Measurements from ENCODE around the gene SRBD1. TPM values are rescaled to one million over a fixed set of nuclear protein-coding genes. Genes with fewer than 3 reads are reported as not detected.

Gene SRBD1
- polyA plus RNA-seq, 12 donors, result 9.9 to 13.7 (median 12.6) TPM; not detected in 1

DNA sequence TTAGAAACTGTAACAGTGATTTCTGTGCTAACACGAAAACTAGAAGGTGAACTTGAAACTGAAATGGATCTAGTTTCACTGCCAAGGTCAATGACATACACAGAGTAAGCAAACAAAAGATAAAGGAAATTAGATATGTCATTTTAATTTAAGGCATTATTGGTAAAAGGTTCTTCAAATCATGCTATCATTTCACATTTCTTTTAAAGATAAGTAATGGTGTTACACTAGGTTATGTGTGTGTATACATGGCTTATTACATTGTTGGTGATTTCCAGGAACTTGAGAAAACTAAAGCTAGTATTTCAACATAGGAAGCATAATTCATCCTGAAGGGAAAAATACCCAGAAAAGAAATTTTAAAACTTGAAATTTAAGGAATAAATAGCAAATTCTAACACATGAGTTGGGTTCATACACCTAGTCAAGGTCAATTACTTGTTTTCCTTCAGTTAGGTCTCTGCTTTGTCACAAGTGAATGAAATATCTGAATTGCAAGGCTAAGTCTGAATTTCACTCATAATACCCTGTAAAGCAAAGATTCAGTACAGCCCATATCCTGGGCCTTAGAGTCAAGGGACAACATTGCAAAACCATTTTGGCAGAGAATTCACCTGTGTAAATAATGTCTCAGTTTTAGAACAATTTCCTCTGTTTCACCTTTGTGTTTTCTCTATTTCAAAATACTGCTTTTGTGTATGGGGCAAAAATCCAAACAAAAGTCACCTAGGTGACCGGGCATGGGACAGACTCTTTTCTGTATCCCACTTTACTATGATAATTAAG, 141.6 kb downstream of the SRBD1 start:
- DNase-seq, result no peak

DNA sequence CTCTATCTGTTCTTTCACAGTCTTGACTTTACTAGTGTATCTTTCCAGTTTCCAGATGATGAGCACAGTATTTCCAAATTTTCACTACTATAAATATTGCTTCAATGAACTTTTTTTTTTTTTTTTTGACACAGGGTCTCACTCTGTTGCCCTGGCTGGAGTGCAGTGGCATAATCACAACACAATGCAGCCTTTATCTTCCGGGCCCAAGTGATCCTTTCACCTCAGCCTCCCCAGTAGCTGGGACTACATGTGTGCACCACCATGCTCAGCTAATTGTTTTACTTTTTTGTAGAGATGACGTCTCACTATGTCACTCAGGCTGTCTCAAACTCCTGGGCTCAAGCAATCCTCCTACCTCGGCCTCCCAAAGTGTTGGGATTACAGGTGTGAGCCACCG, 142.8 kb downstream of the SRBD1 start:
- no peak for DNase-seq

DNA sequence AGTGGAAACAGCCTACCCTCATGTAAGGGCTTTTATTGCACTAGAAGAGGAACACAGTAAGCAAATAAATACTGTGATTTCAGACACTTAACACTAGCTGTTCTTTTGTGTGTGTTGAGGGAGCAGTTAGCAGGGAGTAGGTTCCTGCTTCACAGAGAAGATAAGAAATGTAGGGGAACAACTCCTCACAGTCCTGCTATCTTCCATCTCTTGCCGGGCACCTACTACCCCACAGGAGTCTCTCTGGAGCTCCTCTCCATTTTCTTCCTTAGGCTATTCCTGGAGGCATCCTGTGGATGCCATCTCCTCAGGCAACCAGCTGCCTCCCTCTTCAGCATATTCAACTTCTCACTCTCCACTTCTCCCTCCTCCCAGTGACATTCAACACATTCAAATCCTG, 145.0 kb downstream of the SRBD1 start:
- DNase-seq, result no peak

DNA sequence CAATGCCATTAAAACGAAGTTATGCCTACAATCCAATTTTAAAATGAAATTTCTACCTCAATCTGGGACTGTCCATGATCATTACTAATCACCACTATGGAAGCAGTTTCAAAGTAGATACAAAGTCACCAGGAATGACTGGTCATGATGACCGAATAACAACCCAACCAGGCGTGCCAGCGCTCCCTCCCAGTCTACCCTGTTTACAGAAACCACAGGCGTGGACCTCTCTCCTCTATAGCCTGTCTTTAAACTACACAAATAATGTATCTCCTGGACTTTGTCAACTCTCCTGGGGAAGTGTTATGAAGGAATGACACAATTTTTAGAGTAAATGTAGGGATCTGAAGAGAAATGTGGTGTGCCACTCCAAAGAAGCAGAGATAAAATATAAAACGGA, 150.2 kb downstream of the SRBD1 start:
- no peak for DNase-seq

DNA sequence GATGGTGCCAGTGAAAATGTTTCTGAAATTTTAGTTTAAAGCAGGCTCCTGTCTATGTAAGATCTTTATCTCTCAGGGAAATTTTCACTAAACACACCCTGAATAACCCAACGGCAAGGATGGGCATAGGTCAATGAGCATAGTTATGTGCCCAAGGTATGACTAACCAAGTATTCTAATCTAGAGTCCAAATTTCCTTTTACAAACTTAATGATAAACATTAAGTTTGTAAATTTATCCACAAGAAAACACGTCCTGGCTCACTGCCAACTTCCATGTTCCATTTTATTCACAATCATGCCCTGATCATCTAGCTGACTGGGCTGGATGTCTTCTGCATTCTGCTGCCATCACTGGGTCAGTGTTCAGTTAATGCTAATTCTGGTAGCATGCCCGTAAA, 151.2 kb downstream of the SRBD1 start:
- DNase-seq, result no peak

DNA sequence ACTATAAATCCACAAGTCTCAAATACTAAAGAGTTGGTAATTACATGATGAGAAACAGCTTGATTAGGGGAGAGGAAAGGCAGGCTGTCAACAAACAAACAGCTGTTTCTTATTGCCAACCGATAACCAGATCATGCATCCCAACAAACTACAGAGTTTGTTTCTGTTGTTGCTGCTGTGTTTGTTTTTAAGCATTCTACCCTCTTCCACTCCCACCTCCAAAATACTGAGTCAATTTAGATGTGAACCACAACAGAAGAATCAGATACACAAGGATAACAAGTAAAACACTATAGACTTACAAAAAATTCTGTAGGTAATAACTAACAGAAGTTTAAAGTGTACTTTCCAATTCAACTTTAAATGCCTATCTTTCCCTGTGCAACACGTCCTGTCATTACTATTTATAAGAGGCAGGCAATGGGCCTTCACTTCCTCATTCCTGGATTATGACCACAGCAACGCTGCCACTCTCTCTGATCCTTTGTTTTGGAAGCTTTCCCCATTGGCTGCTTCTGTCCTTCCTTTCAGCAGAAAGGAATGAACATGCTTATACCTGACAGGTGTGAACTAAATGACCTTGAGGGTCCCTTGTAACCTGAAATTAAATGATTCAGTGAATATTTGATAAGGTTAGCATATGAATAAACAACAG, 152.0 kb downstream of the SRBD1 start:
- DNase-seq, result no peak

DNA sequence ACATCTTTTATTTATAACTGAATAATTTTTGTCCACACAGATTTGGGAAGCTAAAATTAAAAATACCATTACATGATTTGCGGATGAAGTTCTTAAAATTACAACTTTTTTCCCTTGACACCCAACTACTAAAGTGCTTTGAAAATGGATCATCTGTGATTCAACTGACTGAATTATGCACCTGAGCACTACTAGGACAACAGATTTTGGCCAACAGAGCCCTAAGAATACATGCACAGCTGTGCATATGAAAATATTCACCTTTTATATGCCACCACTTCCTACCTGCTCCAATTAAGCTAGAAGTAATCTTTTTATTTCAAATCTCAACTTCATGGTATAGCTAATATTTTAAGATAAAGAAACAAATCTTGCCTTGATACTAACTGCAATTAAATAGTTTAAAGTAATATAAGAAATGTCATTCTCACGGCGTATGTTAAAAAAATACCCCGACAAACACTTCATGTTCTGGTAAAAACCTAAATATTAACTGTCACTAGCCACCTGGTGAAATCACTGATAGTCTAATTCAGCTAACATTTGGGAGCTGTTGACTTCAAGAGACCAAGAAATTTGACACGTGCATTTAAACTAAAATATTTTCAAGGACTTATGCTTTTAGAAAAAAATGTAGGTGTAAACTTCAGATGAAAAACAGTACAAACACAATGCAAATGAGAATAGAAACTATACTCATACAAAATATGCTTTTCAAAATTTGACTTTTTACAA, 153.7 kb downstream of the SRBD1 start:
- DNase-seq, result no peak

DNA sequence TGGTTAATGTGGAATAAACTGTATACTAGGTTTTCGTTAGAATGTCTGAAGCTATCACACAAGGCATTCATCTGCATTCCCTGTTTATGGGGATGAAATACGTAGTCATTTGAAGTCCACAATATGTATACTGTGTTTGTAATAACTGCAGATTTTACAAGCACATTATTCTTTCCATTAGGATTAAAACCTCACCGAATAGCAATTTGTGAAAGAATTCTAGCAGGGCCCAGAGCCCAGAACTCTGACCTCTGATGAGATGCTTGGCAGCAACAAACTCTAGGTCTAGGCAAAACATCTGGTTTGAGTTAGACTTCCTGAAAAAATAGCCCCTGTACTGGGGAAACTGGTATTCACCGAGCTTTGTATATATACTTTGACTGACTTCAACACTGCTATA, 158.2 kb downstream of the SRBD1 start:
- DNase-seq, result peak; percentile 88

DNA sequence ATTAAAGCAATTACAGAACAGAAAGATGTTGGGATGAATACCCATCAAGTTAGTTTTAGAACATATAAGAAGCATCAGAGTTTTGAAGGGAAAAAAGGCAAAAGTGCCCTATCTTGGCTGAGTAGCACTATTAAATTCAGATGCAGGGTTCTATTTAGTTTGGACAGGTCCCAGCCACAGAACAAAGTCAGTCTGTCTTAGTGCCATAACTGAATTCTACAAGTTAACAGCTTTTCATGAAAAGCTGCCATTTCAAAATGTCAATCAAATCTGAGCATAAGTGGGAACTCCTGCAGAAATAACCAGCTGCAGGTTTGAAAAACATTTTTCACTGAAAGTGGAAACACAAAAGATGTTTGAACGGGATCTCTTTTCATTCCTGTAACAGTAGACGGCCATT, 160.4 kb downstream of the SRBD1 start:
- no peak for DNase-seq

DNA sequence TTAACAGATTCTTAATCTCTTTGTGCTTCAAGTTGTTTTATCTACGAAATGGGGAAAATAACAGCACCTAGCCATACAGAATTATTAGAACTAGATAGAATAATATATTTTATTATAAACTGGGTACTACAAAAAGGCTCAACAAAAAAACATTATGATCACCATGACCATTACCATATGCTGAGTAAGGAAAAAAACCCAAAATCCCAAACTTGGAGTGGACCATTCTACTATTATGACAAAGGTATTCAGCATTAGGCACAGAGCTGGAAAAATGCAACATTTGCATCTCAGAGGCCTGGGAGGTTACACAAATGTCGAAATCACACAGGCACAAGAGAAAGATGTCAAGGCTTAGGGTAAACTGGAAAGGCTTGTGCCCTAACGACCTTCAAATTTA, 162.8 kb downstream of the SRBD1 start:
- no peak for DNase-seq

DNA sequence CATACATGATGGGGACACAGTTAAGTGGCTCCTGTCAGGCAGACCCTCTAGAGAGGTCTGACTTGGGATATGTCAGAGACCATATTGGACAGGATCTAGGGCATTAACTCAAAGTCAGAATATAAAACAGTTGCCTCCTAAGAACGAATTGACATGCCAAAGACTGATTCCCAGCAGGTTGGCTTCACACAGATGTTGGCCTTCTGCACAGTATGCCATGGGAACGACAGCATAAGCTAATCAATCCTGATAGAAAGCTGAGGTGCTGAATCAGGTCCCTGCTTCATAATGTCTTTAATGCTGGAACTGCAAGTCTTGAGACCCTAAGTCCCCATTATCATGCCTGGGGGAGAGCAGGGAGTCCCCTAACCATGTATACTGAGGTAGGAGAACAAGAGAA, 165.1 kb downstream of the SRBD1 start:
- no peak for DNase-seq

DNA sequence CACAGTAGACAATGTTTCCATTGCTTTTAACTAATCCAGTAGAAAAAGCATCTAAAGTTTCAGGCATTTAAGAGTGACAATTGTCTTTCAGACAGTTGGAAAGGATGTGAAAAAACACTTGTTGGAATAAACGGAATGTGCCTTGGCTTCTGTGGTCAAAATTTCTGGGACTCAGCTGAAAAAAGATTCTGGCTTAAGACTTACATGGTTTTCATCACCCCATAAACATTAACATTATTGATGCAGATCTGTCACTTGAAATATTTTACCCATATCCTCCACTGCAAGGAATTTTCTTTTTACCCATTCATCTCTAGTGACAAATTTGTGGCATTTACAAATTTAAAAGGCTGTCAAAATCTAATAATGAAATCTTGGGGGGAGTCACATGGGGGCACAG, 166.0 kb downstream of the SRBD1 start:
- no peak for DNase-seq

DNA sequence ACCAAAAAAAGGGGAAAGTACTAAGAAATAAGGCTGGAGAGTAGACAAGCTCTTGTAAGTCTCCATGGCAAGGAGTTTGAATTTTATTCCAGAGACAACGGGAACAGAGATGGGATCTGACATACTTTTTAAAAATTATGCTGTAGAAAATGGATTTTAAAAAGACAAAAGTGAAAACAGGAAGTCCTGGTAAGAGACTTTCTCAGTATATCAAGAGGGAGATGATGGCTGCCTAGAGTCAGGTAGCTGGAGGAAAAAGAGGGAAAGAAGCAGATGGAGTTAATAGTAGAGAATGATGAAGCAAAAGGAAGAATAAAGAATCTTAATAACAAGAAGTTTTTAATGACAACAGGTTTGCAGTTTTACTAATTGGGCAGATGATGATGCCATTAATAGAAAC, 168.1 kb downstream of the SRBD1 start:
- DNase-seq, result no peak

DNA sequence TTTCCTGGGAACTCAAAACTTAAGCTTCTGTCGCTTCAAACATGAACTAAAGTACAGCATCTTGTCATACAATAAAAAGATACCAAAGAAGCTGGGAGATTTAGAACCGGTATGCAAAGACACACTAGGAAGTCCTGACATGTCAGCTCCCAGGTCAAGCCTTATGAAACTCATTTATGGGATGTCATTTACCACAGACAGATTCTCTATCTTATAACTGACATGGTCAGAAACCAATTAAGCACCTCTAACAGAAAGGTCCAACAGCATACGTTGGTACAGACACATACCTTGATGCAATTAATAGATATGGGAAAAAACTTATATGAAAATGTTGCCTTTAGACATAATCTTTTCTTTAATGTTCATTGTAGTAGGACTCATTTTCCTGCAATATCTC, 169.0 kb downstream of the SRBD1 start:
- DNase-seq, result no peak

DNA sequence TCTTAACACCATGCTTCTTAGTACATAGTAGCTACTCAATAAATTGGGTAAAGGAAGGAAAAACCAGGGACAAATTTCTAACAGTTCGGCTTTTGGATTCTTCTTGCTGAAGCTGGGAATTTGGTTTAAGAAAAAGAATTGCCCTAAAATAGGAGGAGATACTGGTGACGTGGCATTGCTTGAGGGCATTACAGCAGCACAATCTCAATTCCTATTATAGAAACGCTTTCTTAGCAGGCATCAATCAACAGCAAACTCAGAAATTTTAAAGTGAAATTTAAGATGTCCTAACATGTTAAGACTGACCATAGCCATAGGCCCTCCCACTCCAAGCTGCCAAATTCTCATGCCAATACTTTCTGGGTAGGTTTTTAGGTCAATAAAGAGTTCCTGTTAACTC, 169.5 kb downstream of the SRBD1 start:
- DNase-seq, result no peak

DNA sequence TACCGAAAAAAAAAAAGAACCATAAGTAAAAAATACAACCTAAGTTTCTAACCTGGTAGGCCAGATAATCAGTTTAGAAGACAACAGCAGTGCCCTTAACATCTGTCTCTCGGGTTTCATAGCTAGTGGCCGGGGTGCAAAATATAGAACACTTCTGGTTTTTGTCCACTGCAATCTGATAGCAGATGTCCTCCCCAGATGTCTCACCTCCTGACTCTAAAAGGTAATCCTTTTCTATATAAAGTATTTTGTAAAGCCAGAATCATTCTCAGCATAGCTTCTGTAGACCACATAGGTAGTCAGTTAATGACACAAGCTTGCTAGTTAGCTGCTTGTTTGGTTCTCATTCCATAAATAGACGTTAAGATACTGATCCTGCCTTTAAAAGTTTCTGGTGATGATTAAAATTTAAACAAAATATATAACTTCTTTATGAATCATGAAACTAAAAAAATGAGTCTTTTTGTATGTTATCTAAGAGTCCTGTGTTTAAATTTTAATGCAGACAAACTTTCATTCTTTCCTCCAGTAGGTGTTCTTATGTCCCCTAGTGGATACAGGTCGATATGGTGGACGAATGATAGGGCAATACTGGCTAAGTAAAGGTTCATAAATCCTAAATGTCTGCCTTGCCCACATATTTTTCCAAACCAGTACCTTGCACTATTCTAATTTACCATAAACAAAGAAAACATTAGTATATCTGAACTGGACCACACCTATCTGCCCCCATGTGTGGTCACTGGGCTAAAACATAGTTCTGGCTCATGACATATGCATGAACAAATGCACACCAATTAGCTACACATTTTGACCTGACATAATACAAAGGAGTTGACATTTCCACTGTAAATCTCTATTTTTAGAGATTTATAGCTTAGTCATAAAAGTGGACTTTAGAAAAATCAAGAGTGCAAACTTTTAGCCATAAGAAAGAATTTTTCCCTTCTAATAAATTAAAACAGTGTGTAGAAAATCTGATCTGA, 171.0 kb downstream of the SRBD1 start:
- DNase-seq, result no peak

DNA sequence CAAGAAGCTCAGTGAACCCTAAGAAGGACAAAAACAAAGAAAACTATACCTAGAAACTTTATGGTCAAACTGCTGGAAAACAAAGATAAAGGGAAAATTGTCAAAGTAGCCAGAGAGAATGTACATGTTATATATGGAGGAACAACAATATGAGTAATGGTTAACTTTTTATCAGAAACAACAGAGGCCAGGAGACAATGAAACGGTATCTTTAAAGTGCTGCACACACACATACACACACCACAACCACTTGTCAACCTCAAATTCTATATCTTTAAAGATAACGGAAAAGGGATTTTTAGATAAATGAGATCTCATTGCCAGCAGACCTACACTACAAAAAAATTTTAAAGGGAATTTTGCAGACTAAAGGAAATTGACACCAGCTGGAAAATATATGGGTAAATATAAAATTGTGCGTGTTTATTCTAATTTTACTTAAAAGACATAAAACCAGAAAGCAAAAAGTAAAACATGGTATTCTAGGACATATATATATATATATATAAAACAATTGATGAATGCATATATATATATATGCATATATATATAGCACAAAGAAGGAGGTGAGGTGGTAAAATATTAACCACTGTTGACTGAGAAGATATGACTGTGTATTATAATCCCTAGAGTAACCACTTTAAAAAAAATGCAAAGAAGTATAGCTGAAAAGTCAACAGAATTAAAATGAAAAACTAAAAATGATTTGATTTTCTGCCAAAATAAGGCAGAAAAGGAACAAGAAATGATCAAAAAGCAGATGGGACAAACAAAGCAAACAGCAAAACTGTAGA, 172.0 kb downstream of the SRBD1 start:
- no peak for DNase-seq

DNA sequence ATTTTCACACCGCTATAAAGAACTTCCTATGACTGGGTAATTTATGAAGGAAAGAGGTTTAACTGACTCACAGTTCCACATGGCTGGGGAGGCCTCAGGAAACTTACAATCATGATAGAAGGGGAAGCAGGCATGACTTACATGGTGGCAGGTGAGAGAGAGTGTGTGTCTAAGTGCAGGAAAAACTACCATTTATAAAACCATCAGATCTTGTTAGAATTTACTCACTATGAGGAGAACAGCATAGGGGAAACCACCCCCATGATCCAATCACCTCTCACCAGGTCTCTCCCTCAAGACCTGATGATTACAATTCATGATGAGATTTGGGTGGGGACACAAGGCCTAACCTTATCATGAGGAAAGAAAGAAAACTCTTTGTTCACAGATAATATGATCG, 174.6 kb downstream of the SRBD1 start:
- no peak for DNase-seq

DNA sequence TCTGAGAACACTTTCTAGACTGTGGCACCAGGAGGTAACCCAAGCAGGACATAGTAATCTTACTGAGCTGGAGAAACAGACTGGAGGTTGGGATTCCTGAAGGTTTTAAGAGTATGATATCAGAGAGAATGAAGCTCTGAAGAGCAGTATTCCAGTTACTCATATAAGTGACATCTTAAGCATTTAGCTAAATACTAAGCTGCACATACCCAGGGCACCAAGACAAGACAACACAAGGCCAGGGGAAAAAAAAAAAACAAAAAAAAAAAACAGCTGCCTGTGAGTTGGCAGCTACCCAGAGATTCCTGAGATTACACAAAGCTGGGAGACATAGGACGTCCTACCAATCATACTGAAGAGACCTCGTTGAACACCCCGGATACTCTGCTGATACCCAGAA, 175.8 kb downstream of the SRBD1 start:
- DNase-seq, result no peak

DNA sequence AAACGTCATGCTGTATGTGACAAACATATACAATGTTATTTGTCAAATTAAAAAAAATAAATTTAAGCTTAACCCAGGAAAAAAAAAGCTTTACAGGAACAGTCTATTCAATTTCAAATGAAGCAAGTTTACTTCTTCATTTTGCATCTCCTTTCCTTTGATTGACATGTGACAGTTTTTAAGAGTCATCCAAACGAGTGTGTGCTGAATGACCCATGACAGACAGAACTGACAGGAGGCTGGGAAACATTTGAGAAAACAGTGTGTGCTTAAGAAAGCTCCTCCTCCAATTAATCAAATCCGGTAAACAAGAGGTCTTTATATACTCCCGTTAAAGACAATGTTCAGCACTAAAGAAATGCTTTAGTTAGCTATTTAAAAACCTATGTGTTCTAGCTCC, 177.7 kb downstream of the SRBD1 start:
- DNase-seq, result no peak

DNA sequence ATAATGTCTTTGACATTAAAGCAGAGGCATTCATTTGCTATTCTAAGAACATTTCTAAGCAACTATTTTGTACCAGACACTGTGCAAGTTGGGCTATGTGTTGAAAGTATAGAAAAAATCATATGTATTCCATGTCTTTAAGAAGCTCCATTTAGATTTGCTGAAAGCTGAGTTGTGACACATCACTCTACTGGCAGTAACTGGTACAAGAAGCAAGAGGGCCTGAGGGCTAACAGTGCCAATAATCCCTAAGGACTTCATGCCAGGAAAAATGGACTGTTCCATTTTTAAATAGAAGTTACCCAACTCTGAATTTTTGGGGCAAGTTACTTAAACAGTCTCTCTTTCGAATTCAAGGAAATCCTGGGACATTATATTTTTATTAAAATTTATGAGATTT, 178.7 kb downstream of the SRBD1 start:
- DNase-seq, result no peak
